Endodermal cell (in vitro differentiated cells): ENCODE measurements around the gene ANO5. TPM values are rescaled to one million over a fixed set of nuclear protein-coding genes. Genes with fewer than 3 reads are reported as not detected.

ENCODE experiments used
- DNase-seq: peaks from one replicate; pipeline ENCODE4 v3.0.0-alpha.2; 2017
- H3K27ac ChIP-seq: 2 replicates; pipeline ENCODE4 v1.5.1; 2013; ENCODE audit warnings: mild to moderate bottlenecking, low read depth, low read length, moderate library complexity
- H3K27me3 ChIP-seq: 2 replicates; pipeline ENCODE4 v1.6.1; 2013; ENCODE audit warnings: mild to moderate bottlenecking, low read length, moderate library complexity; ENCODE audit not compliant: insufficient read depth, control insufficient read depth, poor library complexity, severe bottlenecking
- H3K36me3 ChIP-seq: 2 replicates; pipeline ENCODE4 v1.7.0; 2013; ENCODE audit warnings: mild to moderate bottlenecking, low read length, moderate library complexity; ENCODE audit not compliant: control insufficient read depth, insufficient read depth
- H3K4me1 ChIP-seq: one replicate; pipeline ENCODE4 v1.7.0; 2013; ENCODE audit warnings: low read length; ENCODE audit not compliant: control insufficient read depth, insufficient read depth
- H3K4me3 ChIP-seq: 2 replicates; pipeline ENCODE4 v1.5.1; 2013; ENCODE audit warnings: mild to moderate bottlenecking, low read length, moderate library complexity
- H3K9ac ChIP-seq: 2 replicates; pipeline ENCODE4 v1.6.1; 2013; ENCODE audit warnings: mild to moderate bottlenecking, low read length, moderate library complexity; ENCODE audit not compliant: poor library complexity, severe bottlenecking; ENCODE audit errors: extremely low read depth
- H3K9me3 ChIP-seq: 2 replicates; pipeline ENCODE4 v1.6.1; 2013; ENCODE audit warnings: mild to moderate bottlenecking, low read length, moderate library complexity; ENCODE audit not compliant: control insufficient read depth
- H3K27ac Mint-ChIP-seq: 2 replicates; pipeline ENCODE4 v1.8.0; 2020; ENCODE audit warnings: mixed read lengths
- H3K27me3 Mint-ChIP-seq: 2 replicates; pipeline ENCODE4 v1.8.0; 2021; ENCODE audit warnings: mild to moderate bottlenecking, mixed read lengths; ENCODE audit not compliant: insufficient read depth
- H3K36me3 Mint-ChIP-seq: 2 replicates; pipeline ENCODE4 v1.8.0; 2020; ENCODE audit warnings: low read depth, mixed read lengths
- H3K4me1 Mint-ChIP-seq: 2 replicates; pipeline ENCODE4 v1.8.0; 2020; ENCODE audit warnings: mixed read lengths
- H3K4me3 Mint-ChIP-seq: 2 replicates; pipeline ENCODE4 v1.8.0; 2020; ENCODE audit warnings: mild to moderate bottlenecking, moderate library complexity, mixed read lengths
- H3K9me3 Mint-ChIP-seq: 2 replicates; pipeline ENCODE4 v1.8.0; 2020; ENCODE audit warnings: mild to moderate bottlenecking, mixed read lengths
- CTCF ChIP-seq: fragments of 200-600 bp; sonication (generic); conservative IDR thresholded peaks from 2 replicates; pipeline ENCODE4 v1.5.0; 2021; ENCODE audit warnings: antibody characterized with exemption, mild to moderate bottlenecking
- WGBS, 2 experiments: methylation state at CpG; one replicate each; pipeline versions ENCODE4 v1.1.5 to v1.1.7; 2013; ENCODE audit warnings: missing lambda C conversion rate in 2 of 2, mixed read lengths in 1 of 2; ENCODE audit not compliant: insufficient coverage in 1 of 2, insufficient read length in 1 of 2; 5-methylcytosine and 5-hydroxymethylcytosine counted together
- total RNA-seq, 2 donors: library from RNA; stranded (reverse); fragmentation: NEBNext Ultra II Directional in 1 of 2; extraction: Animal tissue kit (Norgen Biotek cat#: 25700) in 1 of 2; gene quantifications; 2 replicates in 1 of 2; 3 replicates in 1 of 2; pipeline ENCODE4 v1.2.1, GENCODE V29; 2021

The ANO5 gene
- total RNA-seq, 2 donors from 2014 or later, result 6.2 to 8.9 TPM

GRCh38 chr11:22246992-22247391 is 54.1 kb downstream of the ANO5 start:
- Mint-ChIP-seq H3K9me3 (no peaks in the 10 kb centered on the region), H3K4me1 (no peaks in the 10 kb centered on the region), H3K4me3 (no peak overlapping the region), H3K27ac (no peak overlapping the region), H3K27me3 (no peaks in the 10 kb centered on the region), H3K36me3 (peaks cover 3% of the 10 kb centered on the region)
- Histone ChIP-seq H3K4me3 (no peak overlapping the region), H3K9ac (no peak overlapping the region), H3K4me1 (no peaks in the 10 kb centered on the region), H3K27ac (no peak overlapping the region), H3K9me3 (no peaks in the 10 kb centered on the region), H3K36me3 (no peaks in the 10 kb centered on the region), H3K27me3 (no peaks in the 10 kb centered on the region)
- no peak for DNase-seq
- TF ChIP-seq CTCF, result no peak
- WGBS, 2 experiments, result 88% methylated on average over 1 of the region's 1 CpG; no CpG with 5 or more reads in 1 of the 2 experiments

GRCh38 chr11:22249871-22250270 is 57.0 kb downstream of the ANO5 start:
- H3K4me3 ChIP-seq, result no peak overlapping the region
- H3K36me3 Mint-ChIP-seq, result no peaks in the 10 kb centered on the region
- H3K9ac ChIP-seq, result no peak overlapping the region
- no peaks in the 10 kb centered on the region for H3K4me1 ChIP-seq
- no peak overlapping the region for H3K4me3 Mint-ChIP-seq
- TF ChIP-seq CTCF, result no peak
- no peaks in the 10 kb centered on the region for H3K9me3 ChIP-seq
- H3K27me3 Mint-ChIP-seq, result no peaks in the 10 kb centered on the region
- H3K27me3 ChIP-seq, result no peaks in the 10 kb centered on the region
- 83% methylated on average over 1 of the region's 1 CpG; no CpG with 5 or more reads in 1 of the 2 experiments for WGBS, 2 experiments
- no peaks in the 10 kb centered on the region for H3K4me1 Mint-ChIP-seq
- no peaks in the 10 kb centered on the region for H3K36me3 ChIP-seq
- no peaks in the 10 kb centered on the region for H3K9me3 Mint-ChIP-seq
- H3K27ac ChIP-seq, result no peak overlapping the region
- H3K27ac Mint-ChIP-seq, result no peak overlapping the region
- no peak for DNase-seq

- H3K9me3 Mint-ChIP-seq, result no peaks in the 10 kb centered on the region
- no peak overlapping the region for H3K4me3 ChIP-seq
- H3K27ac ChIP-seq, result no peak overlapping the region
- H3K9me3 ChIP-seq, result no peaks in the 10 kb centered on the region
- WGBS, 2 experiments, result no CpG with 5 or more reads among the region's 1 CpG
- no peaks in the 10 kb centered on the region for H3K4me1 ChIP-seq
- no peaks in the 10 kb centered on the region for H3K36me3 Mint-ChIP-seq
- no peak for DNase-seq
- H3K4me1 Mint-ChIP-seq, result no peaks in the 10 kb centered on the region
- H3K36me3 ChIP-seq, result no peaks in the 10 kb centered on the region
- H3K27ac Mint-ChIP-seq, result no peak overlapping the region
- H3K9ac ChIP-seq, result no peak overlapping the region
- no peaks in the 10 kb centered on the region for H3K27me3 ChIP-seq
- no peaks in the 10 kb centered on the region for H3K27me3 Mint-ChIP-seq
- no peak for TF ChIP-seq CTCF
- H3K4me3 Mint-ChIP-seq, result no peak overlapping the region
Measured at GRCh38 chr11:22256876-22257275, 64.0 kb downstream of the ANO5 start.
